CD4-positive, CD25-positive, alpha-beta regulatory T cell (primary cell): ENCODE measurements around the gene SPTB. TPM values are rescaled to one million over a fixed set of nuclear protein-coding genes. Genes with fewer than 3 reads are reported as not detected.

Experiments
- ATAC-seq, 2 donors: fragments of 150-1000 bp; cut with Tn5 transposase; one replicate each; pipeline ENCODE4 v1.10.0; 2021; ENCODE audit warnings: low read depth in 2 of 2, moderate number of reproducible peaks in 2 of 2, moderate library complexity in 1 of 2
- DNase-seq, 3 donors: peaks; one replicate each; pipeline versions ENCODE4 v3.0.0 to v3.0.0-alpha.2; 2012 to 2022; ENCODE audit warnings: mixed read lengths in 1 of 3
- H3K27ac ChIP-seq: one replicate; pipeline ENCODE4 v1.7.0; 2013; ENCODE audit warnings: mild to moderate bottlenecking, low read length; ENCODE audit not compliant: insufficient read depth, poor library complexity, severe bottlenecking
- H3K27me3 ChIP-seq: one replicate; pipeline ENCODE4 v1.7.0; 2013; ENCODE audit warnings: low read length; ENCODE audit not compliant: control insufficient read depth, insufficient read depth
- H3K36me3 ChIP-seq: one replicate; pipeline ENCODE4 v1.7.0; 2013; ENCODE audit warnings: mild to moderate bottlenecking, low read length, moderate library complexity; ENCODE audit not compliant: control insufficient read depth, insufficient read depth
- H3K4me1 ChIP-seq: 2 replicates; pipeline ENCODE4 v1.7.0; 2013; ENCODE audit warnings: mild to moderate bottlenecking, low read length; ENCODE audit not compliant: insufficient read depth, control insufficient read depth, poor library complexity, severe bottlenecking
- H3K4me3 ChIP-seq: one replicate; pipeline ENCODE4 v1.7.0; 2013; ENCODE audit warnings: low read depth, mild to moderate bottlenecking, low read length, moderate library complexity
- H3K9me3 ChIP-seq, 2 experiments: 1 replicate in 1 of 2; 2 replicates in 1 of 2; pipeline ENCODE4 v1.7.0; 2013; ENCODE audit warnings: low read length in 2 of 2, mild to moderate bottlenecking in 1 of 2, moderate library complexity in 1 of 2; ENCODE audit not compliant: control insufficient read depth in 2 of 2
- H3K27ac Mint-ChIP-seq, 3 donors: one replicate each; pipeline ENCODE4 v1.8.0; 2020 to 2022; ENCODE audit warnings: mild to moderate bottlenecking in 3 of 3, mixed read lengths in 3 of 3, moderate library complexity in 2 of 3
- H3K27me3 Mint-ChIP-seq: one replicate; pipeline ENCODE4 v1.8.0; 2022; ENCODE audit warnings: mild to moderate bottlenecking, mixed read lengths
- H3K36me3 Mint-ChIP-seq: one replicate; pipeline ENCODE4 v1.8.0; 2020; ENCODE audit warnings: mixed read lengths
- H3K4me1 Mint-ChIP-seq, 4 donors: one replicate each; pipeline ENCODE4 v1.8.0; 2020 to 2022; ENCODE audit warnings: mixed read lengths in 4 of 4, mild to moderate bottlenecking in 1 of 4
- H3K4me3 Mint-ChIP-seq, 4 donors: one replicate each; pipeline ENCODE4 v1.8.0; 2020 to 2022; ENCODE audit warnings: mild to moderate bottlenecking in 4 of 4, mixed read lengths in 4 of 4, moderate library complexity in 3 of 4
- H3K9me3 Mint-ChIP-seq, 7 donors: one replicate each; pipeline ENCODE4 v1.8.0; 2020 to 2022; ENCODE audit warnings: mixed read lengths in 7 of 7, mild to moderate bottlenecking in 3 of 7, moderate library complexity in 2 of 7
- polyA plus RNA-seq, 4 donors: library from polyadenylated mRNA; unstranded; fragments of 300-500 nt; fragmentation: Illumina TruSeq; gene quantifications; one replicate each; pipeline ENCODE4 v1.2.3, GENCODE V29; 2021
- total RNA-seq: library from RNA; stranded (reverse); gene quantifications from one replicate; pipeline ENCODE4 v1.2.3, GENCODE V29; 2022

The SPTB gene
- total and polyA plus RNA-seq, 5 donors from 2014 or later: 0.11 to 0.91 (median 0.24) TPM; not detected in 1

DNA sequence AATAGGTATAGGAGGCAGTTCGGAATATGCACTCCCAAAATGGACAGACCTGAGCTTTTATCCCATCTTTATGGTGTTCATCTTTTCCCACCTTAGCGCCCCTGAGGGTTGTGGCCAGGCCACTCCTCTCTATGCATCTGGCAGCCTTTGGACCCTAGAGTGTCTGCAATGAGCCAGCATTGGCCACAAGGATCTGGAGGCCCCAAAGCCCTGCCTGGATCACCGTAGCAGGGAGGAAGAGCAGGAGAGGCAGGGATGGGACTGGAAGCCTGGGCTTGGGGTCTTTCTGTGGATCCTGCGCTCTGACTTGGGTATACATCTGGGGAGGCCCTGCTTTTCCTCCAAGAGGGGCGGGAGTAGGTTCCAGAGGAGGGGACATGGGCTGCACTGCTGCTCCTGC is 123.0 kb downstream of the SPTB start:
- no peak overlapping the region for H3K4me3 Mint-ChIP-seq
- no peaks in the 10 kb centered on the region for H3K36me3 ChIP-seq
- peaks cover 0 to 60% (median 24%) of the 10 kb centered on the region in 4 donors for H3K4me1 Mint-ChIP-seq
- H3K9me3 Mint-ChIP-seq: no peaks in the 10 kb centered on the region
- DNase-seq (no peak), ATAC-seq (no peak)
- no peaks in the 10 kb centered on the region for H3K9me3 ChIP-seq
- H3K27ac Mint-ChIP-seq: peak overlapping the region; percentile 67 to 92 (median 80)
- peaks cover 49% of the 10 kb centered on the region for H3K4me1 ChIP-seq
- H3K27me3 ChIP-seq: no peaks in the 10 kb centered on the region
- H3K36me3 Mint-ChIP-seq: no peaks in the 10 kb centered on the region
- H3K27me3 Mint-ChIP-seq: peaks cover 22% of the 10 kb centered on the region
- H3K4me3 ChIP-seq: no peak overlapping the region
- peak overlapping the region; percentile 59 for H3K27ac ChIP-seq

- DNase-seq (peak; percentile 52 to 69 (median 68)), ATAC-seq (peak; percentile 89)
- peak overlapping the region; percentile 59 for H3K27ac ChIP-seq
- Mint-ChIP-seq H3K9me3 (no peaks in the 10 kb centered on the region), H3K4me3 (peak overlapping the region; percentile 0 to 36 (median 32)), H3K36me3 (no peaks in the 10 kb centered on the region), H3K27me3 (peaks cover 17% of the 10 kb centered on the region), H3K4me1 (peaks cover 0 to 50% (median 19%) of the 10 kb centered on the region in 4 donors), H3K27ac (peak overlapping the region; percentile 80 to 92 (median 85))
- H3K27me3 ChIP-seq: no peaks in the 10 kb centered on the region
- no peaks in the 10 kb centered on the region for H3K9me3 ChIP-seq
- H3K36me3 ChIP-seq: no peaks in the 10 kb centered on the region
- peak overlapping the region; percentile 57 for H3K4me3 ChIP-seq
- H3K4me1 ChIP-seq: peaks cover 46% of the 10 kb centered on the region
Observed at GRCh38 chr14:64755781-64756221, 123.9 kb downstream of the SPTB start.

DNA sequence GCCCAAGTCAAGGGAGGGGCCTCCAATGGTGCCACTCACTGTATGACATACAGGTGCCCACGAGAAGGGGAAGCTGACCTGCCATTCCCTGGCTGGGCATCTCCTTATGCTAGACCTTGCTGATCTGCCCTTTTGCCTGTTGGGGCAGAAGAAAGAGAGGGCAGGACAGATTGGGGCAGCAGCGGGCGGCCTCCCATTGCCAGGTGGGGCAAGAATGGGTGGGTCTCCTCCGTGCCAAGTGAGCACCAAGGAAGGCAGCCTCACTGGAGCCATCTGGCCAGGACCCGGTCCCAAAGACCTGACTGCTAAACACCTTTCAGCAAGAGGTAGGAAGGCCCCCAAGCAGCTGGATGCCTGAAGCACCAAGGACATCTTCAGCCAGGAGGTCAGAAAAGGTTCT is 125.0 kb downstream of the SPTB start:
- peaks cover 0 to 42% (median 14%) of the 10 kb centered on the region in 4 donors for H3K4me1 Mint-ChIP-seq
- no peaks in the 10 kb centered on the region for H3K36me3 ChIP-seq
- no peaks in the 10 kb centered on the region for H3K27me3 ChIP-seq
- H3K27ac Mint-ChIP-seq: peak overlapping the region in 1 of 3 donors; percentile 74
- peak overlapping the region in 1 of 4 donors; percentile 28 for H3K4me3 Mint-ChIP-seq
- H3K4me3 ChIP-seq: no peak overlapping the region
- no peak for DNase-seq
- no peak for ATAC-seq
- no peaks in the 10 kb centered on the region for H3K9me3 Mint-ChIP-seq
- H3K36me3 Mint-ChIP-seq: no peaks in the 10 kb centered on the region
- peaks cover 39% of the 10 kb centered on the region for H3K4me1 ChIP-seq
- H3K9me3 ChIP-seq: no peaks in the 10 kb centered on the region
- H3K27ac ChIP-seq: no peak overlapping the region
- H3K27me3 Mint-ChIP-seq: peaks cover 13% of the 10 kb centered on the region

GRCh38 chr14:64753999-64754398 is 125.7 kb downstream of the SPTB start:
- ATAC-seq (no peak), DNase-seq (no peak)
- Mint-ChIP-seq H3K4me3 (no peak overlapping the region), H3K36me3 (no peaks in the 10 kb centered on the region), H3K4me1 (peaks cover 0 to 39% (median 14%) of the 10 kb centered on the region in 4 donors), H3K27me3 (peaks cover 9% of the 10 kb centered on the region), H3K9me3 (no peaks in the 10 kb centered on the region), H3K27ac (no peak overlapping the region)
- Histone ChIP-seq H3K27ac (no peak overlapping the region), H3K36me3 (no peaks in the 10 kb centered on the region), H3K4me3 (no peak overlapping the region), H3K27me3 (no peaks in the 10 kb centered on the region), H3K9me3 (no peaks in the 10 kb centered on the region), H3K4me1 (peaks cover 36% of the 10 kb centered on the region)

DNA sequence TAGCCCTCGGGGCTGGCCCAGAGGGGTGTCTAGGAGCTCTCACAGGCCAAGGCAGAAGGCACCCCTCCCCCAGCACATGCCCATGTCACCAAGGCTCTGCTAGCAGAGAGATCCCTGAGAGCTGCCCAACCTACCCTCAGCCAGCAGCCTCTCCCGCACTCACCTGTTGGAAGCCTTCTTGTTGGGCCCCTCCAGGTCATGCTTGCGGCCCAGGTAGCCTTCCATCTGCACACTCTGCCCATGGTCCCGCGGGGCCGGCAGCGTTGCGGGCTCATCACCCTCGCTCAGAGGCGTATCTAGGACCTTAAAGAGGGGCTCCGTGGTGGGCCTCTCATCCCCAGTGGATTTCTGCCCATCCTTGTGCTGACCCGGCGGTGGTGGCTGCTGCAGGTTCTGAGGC is 126.3 kb downstream of the SPTB start:
- H3K36me3 Mint-ChIP-seq: no peaks in the 10 kb centered on the region
- H3K9me3 Mint-ChIP-seq: no peaks in the 10 kb centered on the region
- peaks cover 30% of the 10 kb centered on the region for H3K4me1 ChIP-seq
- H3K27me3 Mint-ChIP-seq: peaks cover 9% of the 10 kb centered on the region
- no peak for ATAC-seq
- H3K27me3 ChIP-seq: no peaks in the 10 kb centered on the region
- no peaks in the 10 kb centered on the region for H3K9me3 ChIP-seq
- H3K36me3 ChIP-seq: no peaks in the 10 kb centered on the region
- H3K4me3 Mint-ChIP-seq: no peak overlapping the region
- no peak overlapping the region for H3K27ac ChIP-seq
- no peak for DNase-seq
- H3K27ac Mint-ChIP-seq: no peak overlapping the region
- H3K4me1 Mint-ChIP-seq: peaks cover 0 to 34% (median 12%) of the 10 kb centered on the region in 4 donors
- H3K4me3 ChIP-seq: no peak overlapping the region

DNA sequence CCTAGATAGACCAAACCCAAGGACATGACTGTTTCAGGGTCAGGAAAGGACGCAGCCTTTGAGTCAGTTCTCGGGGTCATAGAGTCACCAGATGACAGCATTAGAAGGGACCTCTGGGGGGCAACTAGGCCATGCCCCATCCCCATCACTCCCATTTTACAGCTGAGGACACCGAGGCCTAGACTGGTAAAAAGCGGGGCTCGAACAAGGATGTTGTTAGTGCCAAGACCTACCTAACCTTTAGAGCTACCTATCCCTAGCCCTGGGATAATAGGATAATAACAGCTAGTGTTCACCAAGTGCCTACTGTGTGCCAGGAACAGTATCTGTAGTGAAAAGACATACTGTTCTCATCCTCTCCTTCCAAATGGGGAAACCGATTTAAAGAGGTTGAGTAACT is 126.8 kb downstream of the SPTB start:
- H3K27ac Mint-ChIP-seq: no peak overlapping the region
- no peak overlapping the region for H3K4me3 Mint-ChIP-seq
- no peaks in the 10 kb centered on the region for H3K36me3 Mint-ChIP-seq
- H3K36me3 ChIP-seq: no peaks in the 10 kb centered on the region
- DNase-seq (no peak), ATAC-seq (no peak)
- H3K4me3 ChIP-seq: no peak overlapping the region
- H3K4me1 Mint-ChIP-seq: peaks cover 0 to 29% (median 12%) of the 10 kb centered on the region in 4 donors
- H3K27me3 Mint-ChIP-seq: peaks cover 9% of the 10 kb centered on the region
- H3K9me3 Mint-ChIP-seq: no peaks in the 10 kb centered on the region
- no peaks in the 10 kb centered on the region for H3K9me3 ChIP-seq
- no peaks in the 10 kb centered on the region for H3K27me3 ChIP-seq
- peaks cover 25% of the 10 kb centered on the region for H3K4me1 ChIP-seq
- no peak overlapping the region for H3K27ac ChIP-seq

GRCh38 chr14:64748995-64749714 is 130.6 kb downstream of the SPTB start:
- Mint-ChIP-seq H3K27ac (no peak overlapping the region), H3K27me3 (no peaks in the 10 kb centered on the region), H3K4me1 (peaks cover 0 to 11% (median 6%) of the 10 kb centered on the region in 4 donors), H3K36me3 (peaks cover under 1% of the 10 kb centered on the region), H3K4me3 (no peak overlapping the region), H3K9me3 (peaks cover 0 to under 1% (median 0%) of the 10 kb centered on the region in 7 donors)
- Histone ChIP-seq H3K27ac (no peak overlapping the region), H3K4me1 (no peaks in the 10 kb centered on the region), H3K36me3 (peaks cover under 1% of the 10 kb centered on the region), H3K4me3 (no peak overlapping the region), H3K27me3 (no peaks in the 10 kb centered on the region), H3K9me3 (no peaks in the 10 kb centered on the region)
- no peak for ATAC-seq
- DNase-seq: no peak

DNA sequence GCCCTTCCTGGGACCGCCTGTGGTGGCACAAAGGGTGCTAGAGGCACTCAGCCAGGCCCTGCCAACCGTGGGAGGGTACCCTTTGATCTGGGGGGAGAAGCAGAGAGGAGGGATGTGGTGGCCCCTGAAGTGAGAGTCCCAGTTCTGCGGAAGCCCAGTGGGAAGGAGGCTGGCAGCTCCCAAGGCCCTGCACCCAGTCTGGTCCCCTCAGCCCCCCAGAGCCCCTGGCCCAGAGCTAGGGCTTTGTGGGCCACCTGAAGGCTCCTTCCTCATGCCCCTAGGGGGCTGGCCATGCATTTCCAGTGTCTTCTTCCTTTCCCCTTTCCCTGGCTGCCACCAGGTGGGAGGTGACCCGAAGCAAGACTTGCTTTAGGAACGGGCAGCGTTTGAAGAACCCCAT is 131.2 kb downstream of the SPTB start:
- H3K4me3 Mint-ChIP-seq: no peak overlapping the region
- H3K9me3 Mint-ChIP-seq: peaks cover 0 to 3% (median 0%) of the 10 kb centered on the region in 7 donors
- DNase-seq (no peak), ATAC-seq (no peak)
- peaks cover 0 to 11% (median 6%) of the 10 kb centered on the region in 4 donors for H3K4me1 Mint-ChIP-seq
- no peak overlapping the region for H3K27ac Mint-ChIP-seq
- Histone ChIP-seq H3K36me3 (peaks cover 6% of the 10 kb centered on the region), H3K27me3 (no peaks in the 10 kb centered on the region), H3K4me1 (no peaks in the 10 kb centered on the region), H3K4me3 (no peak overlapping the region), H3K27ac (no peak overlapping the region), H3K9me3 (no peaks in the 10 kb centered on the region)
- no peaks in the 10 kb centered on the region for H3K27me3 Mint-ChIP-seq
- H3K36me3 Mint-ChIP-seq: peaks cover 3% of the 10 kb centered on the region
